GM18867 (cell line): ENCODE results near the gene RPS23.

Experiments
- ATAC-seq: cut with Tn5 transposase; IDR thresholded peaks from one replicate; pipeline ENCODE4 v1.9.1; 2021; ENCODE audit warnings: mild to moderate bottlenecking, moderate library complexity; ENCODE audit not compliant: unreplicated experiment

The RPS23 gene

DNA sequence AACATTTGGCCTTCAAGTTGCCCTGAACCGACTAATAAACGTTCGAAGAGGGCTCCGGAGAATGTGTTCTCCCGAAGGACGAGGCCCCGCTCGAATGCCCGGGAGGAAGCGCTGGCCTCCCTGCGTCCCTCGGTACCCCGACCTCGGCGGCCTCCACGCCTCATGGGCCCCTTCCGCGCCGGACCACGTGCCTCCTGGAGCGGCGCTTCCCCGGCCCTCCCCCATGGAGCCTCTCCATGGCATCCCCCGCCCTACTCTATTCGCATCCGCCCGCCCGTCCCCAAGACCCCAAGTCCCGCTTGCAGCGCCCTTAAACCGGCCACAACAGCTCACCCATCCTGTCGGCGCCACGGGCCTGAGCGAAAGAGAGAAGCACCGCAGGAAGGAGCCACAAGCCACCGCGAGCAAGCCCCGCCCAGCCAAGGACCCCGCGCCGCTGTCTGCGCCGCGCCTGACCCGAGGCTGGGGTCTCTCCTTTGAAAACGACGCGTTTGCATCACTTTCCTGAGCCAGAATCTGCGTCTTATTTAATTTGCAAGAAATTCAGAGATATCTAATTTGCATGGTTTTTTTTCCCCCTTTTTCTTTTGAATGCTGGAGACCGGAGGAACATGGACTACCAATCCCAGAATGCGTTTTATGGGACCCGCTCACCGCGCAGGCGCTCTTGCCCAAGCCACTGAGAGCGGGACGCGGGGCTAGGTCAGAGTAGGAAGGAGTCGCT is at the start of gene RPS23:
Gene RPS23, minus strand, starts transcription at position 368 of the 724 bp plus-strand sequence. Its CDS starts 31 bp downstream, at position 337.
- ATAC-seq = peak; percentile 94

DNA sequence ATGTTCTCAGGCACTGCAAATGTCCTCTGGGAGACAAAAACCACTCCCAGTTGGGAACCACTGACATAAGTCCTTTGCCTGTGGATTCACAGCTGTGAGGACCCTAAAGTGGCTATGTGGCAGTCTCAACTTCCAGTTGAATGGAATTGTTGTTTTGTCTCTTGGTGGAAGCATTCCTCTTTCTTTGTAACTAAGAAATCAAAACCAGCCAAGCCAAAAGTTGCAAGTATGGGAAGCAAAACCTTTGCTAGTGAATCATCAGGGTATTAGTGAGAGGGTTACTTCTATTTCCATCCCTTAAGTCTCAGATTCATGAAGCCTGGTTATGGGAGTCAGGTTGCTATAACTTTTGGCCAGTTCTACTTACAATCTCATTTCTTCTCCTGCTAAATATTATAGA is 49.8 kb upstream of the RPS23 start:
- no peak for ATAC-seq

DNA sequence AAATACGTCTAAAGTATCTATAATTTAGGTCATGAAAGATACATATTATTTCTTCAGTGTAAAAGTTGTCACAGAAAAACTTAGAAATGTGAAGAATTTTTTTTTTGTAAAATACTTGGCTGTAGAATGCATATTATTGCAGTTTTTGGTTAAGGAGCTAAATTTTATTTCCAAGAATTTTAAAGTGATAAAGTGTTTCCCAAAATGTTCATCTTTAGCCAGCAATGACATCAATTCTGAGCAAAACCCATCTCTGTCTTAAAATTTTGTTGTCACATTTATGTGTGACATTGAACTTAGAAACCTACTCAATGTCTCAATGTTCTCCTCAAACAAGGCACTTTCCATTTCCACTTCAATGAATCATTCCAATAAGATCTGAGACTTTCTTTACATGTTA is 47.8 kb upstream of the RPS23 start:
- no peak for ATAC-seq

DNA sequence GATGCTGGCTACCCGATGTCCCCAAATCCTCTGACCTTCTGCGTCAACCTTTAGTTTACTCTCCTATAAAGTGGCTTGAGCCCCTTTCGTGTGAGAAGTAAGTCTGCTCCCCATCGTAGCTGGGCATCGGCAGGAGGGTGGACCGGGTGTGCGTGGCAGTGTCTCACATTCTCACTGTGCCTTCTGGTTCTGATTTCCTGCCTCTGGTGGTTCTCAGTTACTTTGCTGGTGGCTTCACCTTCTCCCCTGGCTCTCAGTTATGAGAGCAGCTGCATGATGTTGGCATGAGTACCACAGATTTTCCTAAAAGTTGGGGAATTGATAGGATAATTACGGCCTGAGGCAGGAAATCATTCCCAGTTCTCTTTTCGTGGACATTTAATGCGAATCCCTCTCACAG is 47.0 kb upstream of the RPS23 start:
- ATAC-seq = no peak

DNA sequence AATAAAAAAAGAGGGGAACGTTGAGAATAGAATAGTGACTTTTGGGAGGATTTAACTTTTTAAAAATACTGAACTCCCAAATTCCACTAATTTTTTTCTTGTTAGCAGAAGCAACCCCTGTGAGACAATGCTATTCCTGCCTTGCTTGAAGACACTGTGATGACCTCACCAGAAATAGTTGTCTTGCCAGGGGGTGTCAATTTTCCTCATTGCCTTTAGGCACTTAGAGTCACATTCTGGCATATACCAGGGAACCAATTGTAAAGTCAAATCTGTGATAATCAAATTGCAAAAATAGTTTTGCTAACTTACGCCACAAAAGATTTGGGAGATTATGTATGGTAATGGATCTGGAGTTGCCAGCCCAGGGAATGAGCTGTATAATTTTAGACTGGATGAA is 42.8 kb upstream of the RPS23 start:
- ATAC-seq = no peak

DNA sequence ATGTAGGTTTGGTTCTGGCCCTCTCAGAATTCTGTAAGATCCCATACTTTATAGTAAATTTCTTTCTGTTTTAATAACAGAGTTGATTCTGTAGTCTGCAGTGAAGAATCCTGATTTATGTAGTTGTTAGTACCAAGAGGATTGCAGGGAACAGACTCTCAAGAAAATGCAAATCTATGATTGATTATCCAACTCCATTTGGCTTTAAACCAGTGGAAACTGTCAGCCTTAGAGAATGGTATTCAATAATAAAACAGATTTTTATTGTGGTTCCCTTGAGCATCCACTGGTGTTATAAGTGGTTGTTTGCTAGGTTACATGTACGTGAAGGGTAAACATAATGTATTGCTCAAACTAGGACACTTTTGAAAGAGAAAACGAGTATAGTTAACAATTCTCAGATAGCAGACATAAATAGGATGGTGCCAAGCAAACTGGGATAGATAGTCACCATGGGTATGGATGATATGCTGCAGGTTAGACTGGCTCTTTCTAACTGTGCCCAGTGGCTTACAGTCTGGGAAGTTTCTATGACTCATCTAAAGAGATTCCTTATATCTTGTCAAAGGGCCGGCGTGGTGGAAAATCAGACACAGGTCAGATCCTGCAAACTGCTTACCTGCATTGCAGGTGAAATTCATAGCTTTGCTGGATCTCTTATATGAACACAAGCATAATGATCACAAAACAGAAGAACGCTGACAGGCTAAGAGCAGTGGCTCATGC is 41.7 kb upstream of the RPS23 start:
- no peak for ATAC-seq

DNA sequence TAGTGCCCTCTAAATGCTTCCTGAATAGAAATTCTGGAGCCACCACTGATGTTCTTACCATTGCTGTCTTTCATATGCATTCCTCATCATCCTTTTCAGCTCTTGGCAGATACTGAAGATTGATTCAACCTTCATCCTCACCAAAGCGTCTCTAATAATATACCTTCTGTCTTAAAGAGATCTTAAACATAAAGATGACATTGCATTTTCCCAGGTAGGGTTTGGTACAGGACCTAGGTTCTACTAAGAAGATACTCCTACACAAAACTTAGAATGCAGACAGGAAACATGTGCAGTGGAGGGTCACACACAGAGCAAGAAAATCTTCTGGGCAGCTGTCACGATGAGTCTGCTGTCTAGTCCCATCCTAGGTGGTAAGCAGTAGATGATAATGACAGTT is 41.0 kb upstream of the RPS23 start:
- no peak for ATAC-seq

DNA sequence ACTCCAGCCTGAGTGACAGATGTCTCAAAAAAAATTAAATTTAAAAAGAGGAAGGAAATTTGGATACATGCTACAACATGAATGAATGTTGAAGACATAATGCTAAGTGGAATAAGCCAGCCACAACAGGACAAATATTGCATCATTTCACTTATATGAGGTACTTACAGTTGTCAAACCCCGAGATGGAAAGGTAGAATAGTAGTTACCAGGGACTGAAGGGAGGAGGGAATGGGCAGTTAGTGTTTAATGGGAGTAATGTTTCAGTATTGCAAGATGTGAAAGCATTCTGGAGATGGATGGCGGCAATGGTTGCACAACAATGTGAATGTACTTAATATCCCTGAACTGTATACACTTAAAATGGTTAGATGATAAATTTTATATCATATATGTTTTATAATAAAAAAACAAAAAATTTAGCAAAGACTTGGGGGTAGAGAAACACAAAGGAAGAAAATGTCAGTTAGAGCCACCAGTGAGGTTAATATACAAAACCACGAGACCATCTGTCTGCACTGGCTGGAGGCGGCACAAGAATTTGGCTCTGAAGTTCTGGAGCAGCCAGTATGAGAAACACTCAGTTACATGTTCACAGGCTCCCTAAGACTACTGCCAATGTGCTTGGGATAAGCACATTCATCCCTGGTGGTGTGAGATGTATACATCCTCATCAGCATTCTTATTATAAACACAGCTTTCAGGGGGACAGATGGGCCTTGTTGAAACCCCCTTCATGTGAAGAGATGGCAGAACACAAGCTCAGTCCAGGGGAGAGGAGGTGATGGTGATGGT is 37.0 kb upstream of the RPS23 start:
- no peak for ATAC-seq

DNA sequence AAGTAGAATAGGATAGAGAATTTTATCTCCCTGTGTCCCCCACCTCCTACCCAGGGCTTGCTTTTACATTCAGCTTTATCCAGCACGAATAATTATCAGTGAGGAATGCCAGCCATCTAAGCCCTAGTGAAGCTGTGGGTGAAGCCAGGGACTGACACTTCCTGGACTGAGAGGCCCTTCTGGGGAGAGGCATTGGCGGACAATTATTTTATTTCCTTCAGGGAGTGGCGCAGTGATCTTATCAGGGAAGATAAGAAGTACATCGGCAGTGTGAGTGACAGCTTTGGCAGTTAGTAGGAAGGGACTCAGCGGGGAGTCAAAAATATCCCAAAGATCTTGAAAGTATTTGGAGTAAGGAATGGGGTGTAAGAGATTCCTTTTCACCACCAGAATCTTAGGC is 34.9 kb upstream of the RPS23 start:
- ATAC-seq = no peak

DNA sequence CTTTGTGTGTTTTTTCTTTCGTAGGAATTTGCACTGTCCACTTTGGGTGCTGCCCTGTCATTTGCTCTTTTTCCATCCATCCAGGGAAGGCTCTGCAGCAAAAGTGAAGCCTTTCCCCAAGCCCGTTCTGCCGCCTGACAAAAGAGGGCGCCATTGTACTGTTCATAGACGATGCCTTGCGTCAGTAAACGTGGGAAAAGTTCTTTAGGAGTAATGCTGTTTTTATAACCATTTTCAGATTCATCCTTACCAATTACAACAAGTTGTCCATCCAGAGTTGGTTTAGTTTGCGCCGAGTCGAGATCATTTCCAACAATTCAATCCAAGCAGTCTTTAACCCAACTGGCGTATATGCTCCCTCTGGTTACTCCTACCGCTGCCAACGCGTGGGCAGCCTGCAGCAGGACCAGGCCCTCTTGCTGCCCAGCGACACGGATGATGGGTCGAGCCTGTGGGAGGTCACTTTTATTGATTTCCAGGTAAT is 34.3 kb upstream of the RPS23 start:
- no peak for ATAC-seq

DNA sequence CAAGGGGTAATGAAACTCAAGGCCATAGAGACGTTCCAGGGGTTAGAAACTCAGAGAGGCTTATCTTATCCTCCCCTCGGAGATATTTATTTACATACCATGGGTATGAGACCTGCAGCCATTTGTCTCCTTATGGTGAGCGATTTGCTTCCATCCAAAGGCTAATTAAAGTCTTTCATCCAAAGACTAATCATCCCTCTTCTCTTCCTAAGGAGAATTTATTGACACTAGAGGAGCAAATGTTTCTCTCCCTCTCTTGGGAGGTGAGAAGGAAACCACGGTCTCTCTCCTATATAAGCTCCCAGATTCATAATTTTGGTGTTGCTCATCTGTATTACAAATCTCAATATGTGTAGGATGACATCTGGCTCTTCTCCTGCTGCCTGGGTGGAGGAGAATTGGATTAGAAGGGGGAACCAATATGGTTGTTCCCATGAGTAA is 31.0 kb upstream of the RPS23 start:
- no peak for ATAC-seq

DNA sequence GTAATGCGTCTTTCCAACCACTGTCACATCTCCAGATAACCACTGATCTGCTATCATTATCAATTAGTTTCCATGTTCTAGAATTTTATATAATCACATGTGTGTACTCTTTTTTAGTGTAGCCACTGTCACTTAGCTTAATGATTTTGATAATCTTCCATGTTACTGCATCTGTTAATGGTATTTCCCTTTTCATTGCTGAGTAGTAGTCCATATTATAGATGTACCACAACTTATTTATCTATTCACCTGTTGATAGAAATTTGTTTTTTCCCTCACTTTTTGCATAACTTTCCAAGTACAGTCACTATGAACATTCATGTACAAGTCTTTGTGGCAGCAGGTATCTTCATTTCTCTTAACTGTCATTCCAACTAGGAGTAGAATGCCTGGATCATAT is 30.3 kb upstream of the RPS23 start:
- no peak for ATAC-seq

DNA sequence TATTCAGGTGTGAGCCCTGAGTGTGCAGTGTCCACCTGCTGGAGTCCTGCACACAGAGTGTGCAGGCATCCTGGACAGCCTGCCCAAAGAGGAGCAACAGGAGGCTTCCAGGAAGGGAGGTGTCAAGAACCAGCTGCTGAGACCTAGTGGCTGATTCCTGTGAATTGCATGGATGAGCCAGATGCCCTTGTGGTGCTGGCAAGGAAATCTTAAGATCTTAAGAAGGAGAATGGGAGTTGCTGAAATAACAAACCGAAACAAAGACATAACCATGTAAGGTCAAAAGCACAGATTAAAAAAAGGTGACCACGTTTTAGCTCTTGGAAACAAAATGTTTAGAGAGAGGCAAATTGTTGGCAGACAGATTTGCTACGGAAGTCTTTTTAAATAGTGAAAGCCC is 29.3 kb upstream of the RPS23 start:
- ATAC-seq = no peak

DNA sequence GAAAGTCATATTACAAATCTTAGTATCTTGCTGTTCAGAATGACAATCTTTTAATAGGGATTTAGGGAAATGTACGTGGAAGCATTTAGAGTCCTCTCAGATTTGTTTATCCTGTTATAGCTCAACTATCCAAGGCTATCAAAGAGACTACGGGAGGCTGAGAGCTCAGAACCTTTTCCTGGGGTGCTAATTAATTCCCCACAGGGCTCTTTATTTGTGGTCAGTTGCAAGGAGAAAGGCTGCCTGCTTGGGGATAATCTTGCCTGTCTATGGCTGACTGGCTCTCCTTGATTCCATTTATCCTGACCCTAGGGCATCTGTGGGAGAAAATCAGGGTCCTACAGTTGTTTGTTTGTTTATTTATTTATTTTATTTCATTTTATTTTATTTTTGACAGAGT is 28.0 kb upstream of the RPS23 start:
- ATAC-seq = no peak

DNA sequence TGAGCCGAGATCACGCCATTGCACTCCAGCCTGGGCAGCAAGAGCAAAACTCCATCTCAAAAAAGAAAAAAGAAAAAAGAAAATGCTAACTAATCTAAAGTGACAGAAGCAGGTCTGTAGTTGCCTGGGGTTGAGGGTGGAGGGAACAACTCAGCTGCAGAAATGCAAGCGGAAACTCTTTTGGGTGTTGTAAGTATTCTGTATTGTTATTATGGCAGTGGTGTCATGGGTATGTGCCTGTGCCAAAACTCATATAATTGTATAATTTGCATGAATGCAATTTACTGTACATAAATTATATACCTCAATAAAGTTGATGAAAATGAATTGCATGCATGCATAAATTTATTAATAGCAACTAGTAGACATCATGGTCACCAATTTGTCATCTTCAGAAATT is 23.0 kb upstream of the RPS23 start:
- ATAC-seq = no peak

DNA sequence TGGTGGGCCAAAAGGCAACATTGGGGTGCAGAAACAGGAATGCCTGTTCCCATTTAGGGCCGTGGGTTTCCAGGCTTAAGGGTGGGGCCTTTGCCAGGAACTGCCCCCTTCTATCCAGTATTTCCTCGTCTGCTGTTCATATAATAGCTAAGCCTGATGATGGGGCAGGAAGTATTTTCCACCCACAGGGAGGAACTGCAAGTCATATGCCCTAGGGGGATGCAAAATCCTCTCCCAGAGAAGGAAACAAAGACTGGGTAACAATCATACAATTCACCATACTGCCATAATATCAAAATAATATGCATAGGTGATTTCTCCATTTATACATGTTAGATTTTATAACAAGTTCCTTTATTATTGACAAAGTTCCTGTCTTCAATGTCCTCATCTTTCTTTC is 20.5 kb upstream of the RPS23 start:
- ATAC-seq = no peak

DNA sequence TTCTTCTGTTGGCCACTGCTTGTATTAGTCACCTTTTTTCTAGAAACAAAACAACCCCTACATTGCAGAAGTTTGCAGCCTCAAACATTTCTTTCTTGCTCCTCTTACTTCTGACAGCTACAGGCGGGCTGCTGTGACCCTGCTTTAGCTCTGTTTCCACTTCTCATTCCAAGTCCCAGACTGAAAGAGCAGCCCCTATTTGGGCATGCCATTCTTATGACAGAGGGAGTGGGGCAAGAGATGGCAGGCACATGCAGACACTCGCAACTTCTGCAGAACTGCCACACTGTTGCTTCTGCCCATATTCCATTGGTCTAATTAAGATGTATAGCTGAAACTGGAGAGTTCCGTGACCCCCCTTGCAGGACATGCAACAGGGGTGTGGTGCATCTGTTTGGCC is 19.6 kb upstream of the RPS23 start:
- ATAC-seq = no peak

DNA sequence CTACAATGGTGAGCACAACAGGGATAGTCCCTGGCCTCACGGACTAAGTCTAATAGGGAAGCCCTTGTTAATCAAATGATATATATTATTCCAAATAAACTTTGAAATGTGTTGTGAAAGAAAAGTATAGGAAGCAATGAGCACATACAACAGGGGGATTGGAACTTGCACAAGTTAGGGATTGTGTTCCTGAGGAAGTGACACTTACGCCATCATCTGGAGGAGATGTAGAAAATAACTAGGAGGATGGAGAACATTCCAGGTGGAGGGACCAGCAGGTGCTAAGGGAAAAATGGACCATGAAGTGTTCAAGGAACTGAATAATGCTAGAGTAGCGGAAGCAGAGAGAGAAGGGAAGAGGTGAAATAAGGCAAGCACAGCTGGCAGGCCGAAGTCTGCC is 18.8 kb upstream of the RPS23 start:
- ATAC-seq = no peak

DNA sequence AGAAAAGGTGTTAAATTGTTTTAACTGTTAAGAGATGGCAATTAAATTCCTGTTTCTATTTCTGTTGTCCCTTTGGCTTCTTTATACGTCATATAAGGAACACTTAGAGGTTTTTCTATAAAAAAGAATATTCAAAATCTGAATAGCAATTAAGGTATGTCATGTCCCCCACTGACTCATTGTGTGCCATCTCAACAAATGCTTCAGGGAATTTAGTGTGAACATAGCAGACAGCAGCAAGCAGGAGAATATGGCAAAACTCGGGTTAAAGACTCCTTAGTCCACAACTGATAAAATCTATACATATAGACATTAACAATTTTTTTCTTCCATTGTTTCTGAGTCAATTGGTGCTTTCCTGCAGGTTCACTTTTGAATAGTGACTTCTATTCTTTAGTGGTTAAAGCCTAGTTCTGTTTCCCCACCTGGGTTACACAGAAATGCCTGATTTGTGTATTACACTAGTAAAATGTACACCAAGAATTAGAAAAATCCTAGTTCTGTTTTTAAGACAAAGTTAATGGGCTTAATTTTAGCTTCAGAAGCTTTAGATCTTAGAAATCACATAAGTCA is 17.9 kb upstream of the RPS23 start:
- ATAC-seq = no peak

DNA sequence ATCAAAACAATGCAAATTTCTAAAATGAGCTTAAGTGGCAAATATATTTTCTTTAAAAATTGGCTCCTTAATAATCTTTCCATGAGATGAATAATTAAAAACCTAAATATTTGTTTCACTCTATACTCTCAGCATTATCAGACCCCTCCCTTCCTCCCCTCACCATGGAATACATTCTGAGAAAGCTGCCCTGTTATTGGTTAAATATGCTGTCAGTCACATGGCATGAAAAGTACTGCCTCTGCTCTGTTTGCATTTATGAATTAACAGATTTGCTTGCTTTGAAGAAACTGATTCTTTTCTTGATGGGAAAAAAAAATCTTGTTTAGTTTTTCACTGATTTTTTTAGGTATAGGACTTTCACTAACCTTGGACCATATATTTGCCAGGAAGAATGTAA is 17.0 kb upstream of the RPS23 start:
- no peak for ATAC-seq

DNA sequence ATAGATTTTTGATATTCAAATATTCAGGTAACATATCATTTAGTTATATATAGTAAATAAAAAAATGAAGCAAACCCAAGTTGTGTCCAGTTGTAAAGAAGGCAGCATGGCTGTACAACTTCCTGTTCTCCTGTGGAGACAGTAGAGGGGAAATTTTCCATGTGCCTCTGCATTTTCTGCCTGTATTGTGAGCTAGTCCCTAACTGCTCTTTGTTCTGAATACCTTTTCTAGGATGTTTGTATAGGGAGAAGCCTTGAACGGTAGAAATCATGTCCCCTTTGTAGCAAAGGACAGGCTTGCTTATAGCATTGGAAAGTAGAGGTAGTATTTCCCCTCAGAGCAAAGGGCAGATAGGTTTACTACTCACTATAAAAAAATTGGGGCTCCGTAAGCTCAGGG is 13.3 kb upstream of the RPS23 start:
- no peak for ATAC-seq
